Globus pallidus (tissue), 1 donor: Measurements from ENCODE around the gene HRH3.

Source experiments
- DNase-seq: peaks from one replicate; pipeline ENCODE4 v3.0.0-alpha.2; 2015; ENCODE audit warnings: low spot score

Gene HRH3

DNA sequence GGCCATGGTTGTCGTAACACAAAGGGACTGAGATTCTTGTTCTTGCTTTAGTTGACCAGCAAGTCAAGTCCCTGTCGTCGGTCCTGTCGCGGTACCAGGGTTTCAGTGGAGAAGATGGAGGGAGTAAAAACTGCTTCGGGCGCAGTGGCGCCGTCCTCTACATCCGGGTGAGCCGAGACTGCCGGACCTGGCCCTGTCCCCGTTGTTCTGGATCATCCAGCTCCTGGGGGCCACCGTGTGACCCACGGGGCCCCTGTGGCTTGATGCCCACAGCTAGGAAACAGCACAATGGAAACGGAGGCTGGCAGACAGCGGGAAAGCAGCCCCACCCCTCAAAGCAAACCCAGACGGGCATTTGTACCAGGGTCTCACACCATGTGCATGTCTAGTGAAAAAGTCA lies 22.3 kb downstream of the HRH3 start:
- no peak for DNase-seq

DNA sequence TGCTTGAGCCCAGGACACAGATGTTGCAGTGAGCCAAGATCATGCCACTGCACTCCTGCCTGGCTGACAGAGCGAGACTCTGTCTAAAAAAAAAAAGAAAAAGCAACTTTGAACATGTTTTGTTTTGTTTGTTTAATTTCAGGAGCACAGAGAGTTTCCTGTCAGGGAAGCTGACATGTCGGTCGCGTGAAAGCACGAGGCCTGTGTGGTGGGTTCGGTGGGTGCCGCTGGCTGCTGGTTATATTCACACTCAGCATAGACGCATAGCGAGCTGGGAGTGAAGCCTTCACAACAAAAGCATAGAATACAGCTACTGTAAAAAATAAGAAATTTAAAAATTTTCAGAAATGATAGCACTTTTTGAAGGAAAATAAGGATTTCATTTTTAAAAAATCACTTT lies 22.8 kb downstream of the HRH3 start:
- DNase-seq, result no peak

DNA sequence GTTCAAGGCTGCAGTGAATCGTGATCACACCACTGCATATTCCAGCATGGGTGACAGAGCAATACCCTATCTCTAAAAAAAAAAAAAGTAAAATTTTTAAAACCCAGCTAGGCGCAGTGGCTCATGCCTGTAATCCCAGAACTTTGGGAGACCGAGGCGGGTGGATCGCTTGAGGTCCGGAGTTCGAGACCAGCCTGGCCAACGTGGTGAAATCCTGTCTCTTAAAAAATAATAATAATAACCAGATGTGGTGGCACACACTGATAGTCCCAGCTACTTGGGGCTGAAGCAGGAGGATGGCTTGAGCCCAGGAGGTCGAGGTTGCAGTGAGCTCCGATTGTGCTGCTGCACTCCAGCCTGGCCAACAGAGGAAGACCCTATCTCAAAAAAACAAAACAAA lies 23.8 kb downstream of the HRH3 start:
- no peak for DNase-seq

DNA sequence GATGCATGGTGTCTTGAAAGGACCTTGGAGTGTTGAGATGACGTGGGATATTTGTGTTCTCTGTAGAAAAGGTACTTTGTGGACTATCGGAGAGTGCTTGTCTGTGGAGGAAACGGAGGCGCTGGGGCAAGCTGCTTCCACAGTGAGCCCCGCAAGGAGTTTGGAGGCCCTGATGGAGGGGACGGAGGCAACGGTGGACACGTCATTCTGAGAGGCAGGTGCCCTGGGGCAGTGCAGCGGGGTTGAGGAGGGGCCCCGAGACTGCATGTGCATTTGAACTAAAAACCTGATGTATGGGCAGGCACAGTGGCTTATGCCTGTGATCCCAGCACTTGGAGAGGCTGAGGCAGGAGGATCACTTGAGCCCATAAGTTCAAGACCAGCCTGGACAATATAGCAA lies 24.3 kb downstream of the HRH3 start:
- DNase-seq, result no peak

DNA sequence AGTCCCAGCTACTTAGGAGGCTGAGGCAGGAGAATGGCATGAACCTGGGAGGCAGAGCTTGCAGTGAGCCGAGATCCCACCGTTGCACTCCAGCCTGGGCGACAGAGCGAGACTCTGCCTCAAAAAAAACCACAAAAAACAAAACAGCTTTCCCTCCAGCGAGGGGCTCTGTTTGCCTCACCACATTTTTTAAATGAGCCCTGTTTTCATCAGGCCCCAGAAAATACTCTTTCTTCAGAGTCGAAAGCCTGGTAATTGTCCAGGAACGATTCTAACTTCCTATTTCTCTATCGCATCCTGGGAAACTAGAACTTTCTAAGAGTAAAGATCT lies 25.0 kb downstream of the HRH3 start:
- DNase-seq, result no peak

DNA sequence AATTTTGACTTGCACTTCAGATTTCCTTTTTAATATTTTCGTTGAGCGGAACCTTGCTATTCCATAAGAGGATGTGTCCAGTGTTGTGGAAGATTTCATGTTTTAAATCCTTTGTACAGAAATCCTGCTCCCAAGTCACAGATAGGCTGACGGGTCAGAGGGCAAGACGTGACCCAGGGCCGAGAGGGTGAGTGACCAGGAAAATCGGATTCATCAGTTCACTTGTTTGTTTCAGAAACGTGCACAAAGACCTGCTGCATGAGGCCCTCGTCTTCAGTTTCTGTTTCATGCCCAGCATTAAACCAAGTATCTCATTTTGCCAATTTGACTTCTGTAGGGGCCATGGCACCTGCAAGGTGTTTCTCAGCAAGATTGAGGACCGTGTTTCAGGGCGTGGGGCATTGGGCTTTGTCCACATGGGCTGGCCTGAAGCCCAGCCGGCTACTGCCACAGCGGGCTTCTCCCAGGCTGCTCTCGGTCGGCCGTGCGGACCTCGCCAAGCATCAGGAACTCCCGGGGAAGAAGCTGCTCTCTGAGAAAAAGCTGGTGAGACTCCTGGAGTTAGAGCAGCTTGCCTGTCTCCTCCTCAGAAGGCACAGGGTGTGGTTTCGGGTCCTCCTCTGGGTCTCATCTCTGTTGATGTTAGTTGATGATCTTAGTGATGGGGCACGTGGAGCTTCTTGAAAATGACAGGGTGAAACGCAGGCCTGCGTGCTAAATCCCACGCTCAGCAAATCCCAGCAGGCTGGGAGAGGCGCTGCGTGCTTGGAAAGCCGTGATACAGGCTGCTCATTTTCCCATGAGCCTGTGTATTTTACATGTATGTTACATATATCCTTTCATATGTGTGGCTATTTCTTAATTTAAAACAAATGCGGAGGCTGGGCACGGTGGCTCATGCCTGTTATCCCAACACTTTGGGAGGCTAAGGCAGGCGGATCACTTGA lies 26.7 kb downstream of the HRH3 start:
- no peak for DNase-seq

DNA sequence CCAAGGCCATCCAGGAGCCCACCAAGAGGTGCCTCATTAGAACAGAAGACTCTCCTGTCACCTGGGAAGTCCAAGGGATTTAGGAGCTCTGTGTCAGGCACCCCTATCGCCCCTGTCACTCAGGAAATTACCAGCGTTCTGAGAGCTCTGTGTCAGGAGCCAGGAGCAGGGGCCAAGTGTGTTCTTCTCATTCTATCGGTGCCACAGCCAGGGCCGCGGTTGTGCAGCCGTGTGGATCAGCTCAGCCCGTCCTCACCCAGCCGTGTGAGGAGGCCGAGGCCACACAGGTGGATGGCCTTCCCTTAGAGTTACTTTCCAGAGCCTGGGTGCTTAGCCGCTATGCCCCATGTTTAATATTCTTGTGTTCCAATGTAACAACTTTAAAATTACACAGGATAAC lies 27.4 kb downstream of the HRH3 start:
- DNase-seq, result no peak

DNA sequence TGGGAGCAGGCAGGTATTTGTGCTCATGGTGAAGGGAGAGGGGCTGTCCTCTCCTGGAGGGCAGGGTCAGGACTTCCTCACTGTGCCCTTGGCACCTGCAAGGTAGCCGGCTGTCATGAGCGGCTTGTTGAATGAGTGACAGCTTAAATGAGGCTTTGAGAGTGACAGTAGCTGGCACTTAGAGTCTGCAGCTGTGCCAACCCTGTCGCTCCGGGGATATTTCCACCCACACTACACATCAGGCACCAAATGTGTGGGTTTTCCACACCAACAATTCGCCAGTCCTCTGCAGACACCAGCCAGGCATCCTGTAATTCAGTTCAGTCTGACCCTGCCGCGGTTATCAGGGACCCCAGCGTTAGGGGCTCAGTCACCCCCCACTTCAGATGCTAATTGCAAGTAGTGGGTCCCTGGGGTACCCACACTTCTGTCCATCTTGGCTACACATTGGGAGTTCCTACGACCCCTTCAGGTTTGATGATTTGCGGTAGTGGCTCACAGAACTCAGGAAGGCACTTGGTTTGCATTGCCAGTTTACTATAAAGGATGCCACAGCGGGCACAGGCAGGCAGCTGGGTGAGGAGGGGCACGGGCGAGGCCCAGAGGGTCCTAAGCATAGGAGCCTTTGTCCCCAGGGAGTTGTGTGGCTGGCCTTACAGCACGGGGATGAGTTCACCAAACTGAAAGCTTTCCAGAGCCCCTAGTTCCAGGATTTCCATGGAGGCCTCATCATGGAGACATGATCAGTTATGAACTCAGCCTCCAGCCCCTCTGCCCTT lies 28.1 kb downstream of the HRH3 start:
- DNase-seq, result no peak

DNA sequence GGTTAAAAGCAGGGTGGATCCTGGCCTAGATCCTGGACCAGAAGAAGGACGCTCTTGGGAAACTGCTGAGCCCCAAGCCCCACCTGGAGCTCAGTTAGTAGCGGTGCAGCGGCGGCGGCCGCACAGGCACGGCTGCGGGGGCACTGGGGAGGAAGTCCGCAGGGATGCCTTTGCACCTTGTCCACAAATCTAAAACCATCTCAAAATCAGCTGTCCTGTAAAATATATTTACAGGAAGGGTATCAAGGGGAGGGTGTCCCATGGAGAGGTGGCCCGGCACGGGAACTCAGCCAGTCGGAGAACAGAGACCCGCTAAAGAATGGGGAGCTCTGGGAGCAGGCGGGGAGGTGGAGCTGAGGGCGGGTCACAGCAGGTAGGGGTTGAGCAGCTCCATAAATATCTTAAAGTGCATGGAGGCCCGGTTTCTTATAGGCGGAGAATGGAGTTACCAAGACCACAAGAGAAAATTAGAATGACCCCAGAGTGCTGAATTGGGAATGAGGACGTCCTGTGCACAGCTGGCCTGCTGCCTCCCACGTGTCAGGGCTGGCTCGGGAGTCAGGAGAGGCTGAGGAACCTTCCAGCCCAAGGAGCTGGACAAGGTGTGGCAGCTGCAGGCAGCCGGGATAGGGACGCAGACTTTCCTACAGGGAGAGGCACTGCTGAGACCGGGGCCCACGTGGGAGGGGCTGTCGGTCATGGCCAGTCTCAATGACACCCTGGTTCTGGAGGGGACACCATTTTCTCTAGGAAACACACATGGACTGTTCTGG lies 29.3 kb downstream of the HRH3 start:
- no peak for DNase-seq

DNA sequence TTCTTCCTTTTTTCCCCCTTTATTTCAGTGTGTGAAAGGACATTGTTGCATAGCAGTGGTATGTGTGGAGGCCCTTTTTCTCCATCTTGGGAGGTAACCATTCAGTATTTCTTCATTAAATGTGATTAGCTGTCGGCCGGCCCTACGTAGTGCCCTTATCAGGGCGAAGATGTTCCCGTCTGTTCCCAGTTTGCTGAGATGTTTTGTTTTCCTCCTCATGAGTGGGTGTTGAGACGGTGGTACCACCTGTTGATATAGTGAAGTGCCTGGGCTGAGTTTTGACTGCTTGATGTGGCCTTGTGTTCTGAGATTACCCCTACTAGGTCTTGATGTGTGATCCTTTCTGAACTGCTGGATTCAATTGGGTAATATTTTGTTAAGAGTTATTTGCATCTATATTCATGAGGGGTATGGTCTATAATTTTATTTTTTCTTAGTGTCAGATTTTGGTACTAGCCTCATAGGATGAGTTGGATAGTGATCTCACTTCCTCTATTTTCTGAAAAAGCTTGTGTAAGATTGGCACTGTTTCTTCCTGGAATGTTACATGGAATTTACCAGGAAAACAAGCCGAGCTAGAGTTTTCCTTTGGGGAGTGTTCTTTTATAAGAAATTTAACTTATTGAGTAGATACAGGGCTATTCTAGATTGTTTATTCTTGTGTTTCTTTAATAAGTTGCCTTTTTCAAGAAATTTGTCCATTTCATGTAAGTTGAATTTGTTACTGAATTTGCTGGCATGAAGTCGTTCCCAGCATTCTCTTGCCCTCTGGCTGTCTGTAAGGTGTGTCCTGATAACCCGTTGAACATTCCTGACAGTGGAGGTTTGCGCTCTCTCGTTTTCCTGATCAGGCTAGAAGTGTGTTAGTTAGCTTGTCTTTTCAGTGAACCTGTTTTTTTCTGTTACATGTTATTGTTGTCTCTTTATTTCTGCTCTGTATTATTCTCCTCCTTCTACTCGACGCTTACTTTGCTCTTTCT lies 32.9 kb downstream of the HRH3 start:
- no peak for DNase-seq

DNA sequence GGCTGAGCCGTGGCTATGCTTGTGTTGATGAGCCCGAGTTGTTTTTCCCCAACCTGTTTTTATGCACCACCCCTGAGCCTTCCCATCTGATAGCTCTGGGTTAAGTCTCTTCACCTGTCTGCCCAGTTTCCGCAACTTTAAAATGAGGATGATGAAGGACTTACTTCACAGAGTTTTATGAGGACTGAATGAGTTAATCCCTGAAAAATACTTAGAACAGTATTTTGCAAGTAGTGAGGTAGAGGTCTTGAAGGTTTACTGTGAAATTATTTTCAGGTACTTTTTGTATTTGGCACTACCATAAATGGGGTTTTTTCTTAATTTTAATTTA lies 34.0 kb downstream of the HRH3 start:
- DNase-seq, result no peak

DNA sequence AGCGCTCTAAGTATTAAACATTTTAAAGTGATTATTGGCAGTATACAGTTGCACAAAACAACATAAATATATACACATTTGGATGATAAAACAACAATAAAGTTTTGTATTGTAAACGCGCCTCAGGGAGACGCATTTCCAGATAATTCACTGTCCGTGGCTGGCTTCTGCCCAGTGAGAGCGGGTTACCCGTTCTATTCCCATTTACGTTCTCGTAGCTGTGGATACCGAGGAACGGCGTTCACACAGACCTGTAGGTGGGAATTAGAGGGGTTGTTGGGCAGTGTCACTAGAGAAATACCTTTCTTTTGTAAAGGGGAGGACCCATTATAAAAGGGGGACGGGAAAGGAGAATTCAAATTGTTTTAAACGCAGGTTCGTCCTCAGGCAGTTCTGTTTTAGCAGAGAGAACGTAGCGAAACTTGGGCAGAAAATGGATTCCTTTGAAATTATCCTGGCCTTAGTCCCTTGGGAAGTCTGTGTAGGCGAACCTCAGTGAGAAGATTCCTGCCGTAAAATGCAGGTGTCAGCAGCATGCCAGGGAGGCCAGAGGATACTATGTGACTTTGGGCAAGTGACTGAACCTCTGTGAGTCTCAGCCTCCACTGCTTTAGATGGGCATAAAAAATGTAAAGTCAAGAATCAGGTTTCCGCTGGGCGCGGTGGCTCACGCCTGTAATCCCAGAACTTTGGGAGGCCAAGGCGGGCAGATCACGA lies 36.5 kb downstream of the HRH3 start:
- no peak for DNase-seq

DNA sequence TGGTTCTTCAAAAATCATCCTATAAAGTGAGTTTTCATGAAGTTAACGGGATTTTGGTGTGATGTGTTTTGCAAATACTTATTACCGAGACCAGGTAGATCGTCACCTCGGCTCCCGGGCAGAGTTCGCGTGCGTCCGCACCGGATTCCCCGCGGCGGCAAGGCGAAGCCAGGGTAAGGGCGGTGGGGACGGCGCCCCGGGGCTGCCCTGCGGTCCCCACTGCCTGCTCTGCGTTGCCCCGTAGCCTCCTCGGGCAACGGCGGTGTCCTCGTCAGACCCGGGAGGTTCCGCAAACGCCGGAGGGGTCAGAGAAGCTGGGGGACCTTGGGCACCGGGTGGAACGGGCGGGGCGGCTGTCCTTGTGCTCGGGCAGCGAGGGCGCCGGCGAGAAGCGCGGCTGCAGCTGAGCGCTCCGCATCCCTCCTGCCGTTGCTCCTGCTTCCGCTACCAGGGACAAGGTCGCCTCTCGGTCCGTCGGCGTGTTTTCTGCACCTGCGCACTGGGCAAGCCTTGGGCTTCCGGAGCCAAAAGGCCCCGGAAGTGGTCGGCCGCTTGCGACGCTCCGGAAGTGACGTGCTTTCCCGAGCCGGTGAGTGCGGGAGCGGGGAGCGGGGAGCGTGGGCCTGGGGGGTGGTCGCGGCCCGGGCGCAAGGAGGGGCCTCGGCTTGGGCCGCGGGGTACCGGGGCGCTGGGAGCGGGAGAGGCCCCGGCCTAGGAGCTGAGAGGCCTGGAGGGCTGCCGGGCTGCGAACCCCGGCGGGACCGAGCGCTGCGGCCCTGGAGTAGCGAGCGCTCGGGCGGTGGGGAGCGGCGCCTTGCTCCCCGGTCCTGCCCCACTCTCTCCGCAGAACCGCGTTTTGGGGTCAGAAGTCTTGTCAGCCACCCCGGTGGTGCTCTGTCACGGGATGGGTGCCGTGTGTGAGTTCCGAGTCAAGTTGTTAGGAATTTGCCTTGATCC lies 37.3 kb downstream of the HRH3 start, which contains the start of gene MTG2:
TSS of gene MTG2 (plus strand) at position 560 of the 957 bp plus-strand sequence. CDS start 10,393 bp downstream, outside the sequence.
- peak; percentile 92 for DNase-seq

DNA sequence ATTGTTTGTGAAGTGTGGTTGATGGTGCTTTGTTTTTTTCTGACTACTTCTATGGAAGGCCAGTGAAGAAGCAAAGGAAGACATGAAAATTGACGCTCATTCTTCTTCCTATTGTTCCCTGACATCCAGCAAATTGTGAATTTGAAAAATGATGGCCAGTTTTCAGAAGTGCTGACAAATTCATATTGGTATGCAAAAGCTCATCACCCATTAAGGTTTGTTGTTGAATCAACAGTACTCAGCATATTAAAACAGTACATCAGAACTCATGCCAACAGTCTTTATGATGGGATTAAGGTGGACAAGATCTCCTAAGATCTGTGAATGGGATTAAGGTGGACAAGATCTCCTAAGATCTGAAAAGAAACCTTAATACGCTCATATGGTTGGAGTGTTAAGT lies 38.3 kb downstream of the HRH3 start:
- no peak for DNase-seq

DNA sequence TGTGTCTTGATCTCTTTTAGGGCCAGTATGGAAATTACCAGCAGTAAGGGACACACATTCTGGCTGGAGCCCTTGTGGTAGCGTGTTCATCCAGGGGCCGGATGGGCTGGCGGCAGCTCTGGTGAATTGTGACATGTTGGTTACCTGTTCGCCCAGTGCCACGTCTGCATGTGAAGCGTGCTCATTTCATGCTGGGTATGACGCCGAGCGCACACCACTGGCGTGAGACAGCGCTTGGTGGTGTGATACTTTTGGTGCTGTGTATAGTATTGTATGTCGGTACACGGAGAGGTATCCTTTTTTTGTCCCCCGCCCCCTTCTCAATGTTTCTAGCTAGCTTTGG lies 40.9 kb downstream of the HRH3 start:
- DNase-seq, result no peak

DNA sequence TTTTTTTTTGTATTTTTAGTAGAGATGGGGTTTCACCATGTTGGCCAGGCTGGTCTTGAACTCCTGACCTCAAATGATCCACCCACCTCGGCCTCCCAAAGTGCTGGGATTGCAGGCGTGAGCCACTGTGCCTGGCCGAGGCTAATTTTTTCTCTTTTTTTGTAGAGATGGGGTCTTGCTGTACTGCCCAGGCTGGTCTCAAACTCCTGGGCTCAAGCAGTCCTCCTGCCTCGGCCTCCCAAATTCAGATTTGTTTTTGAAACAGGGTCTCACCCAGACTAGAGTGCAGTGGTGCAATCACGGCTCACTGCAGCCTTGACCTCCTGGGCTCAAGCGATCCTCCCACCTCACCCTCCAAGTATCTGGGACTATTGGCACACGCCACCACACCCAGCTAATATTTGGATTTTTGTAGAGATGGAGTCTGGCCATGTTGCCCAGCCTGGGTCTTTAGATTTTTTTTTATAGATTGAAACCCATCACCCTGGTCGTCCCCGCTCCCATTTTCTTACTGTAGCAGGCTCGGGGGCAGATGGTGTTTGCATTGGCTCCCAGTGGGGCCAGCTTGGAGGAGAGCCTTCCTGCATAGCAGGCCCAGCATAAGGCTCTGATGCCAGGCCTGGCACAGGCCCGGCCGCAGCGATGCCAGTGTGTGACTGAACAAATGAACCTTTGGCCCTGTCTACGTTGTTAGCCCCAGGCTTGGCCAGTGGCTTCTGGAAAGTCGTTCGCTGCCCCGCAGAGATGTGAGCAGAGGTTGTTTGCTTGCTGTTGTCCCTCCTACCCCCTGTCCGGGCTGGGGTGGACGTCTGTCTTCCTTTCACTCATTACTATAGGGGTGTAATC lies 41.5 kb downstream of the HRH3 start:
- DNase-seq, result no peak

DNA sequence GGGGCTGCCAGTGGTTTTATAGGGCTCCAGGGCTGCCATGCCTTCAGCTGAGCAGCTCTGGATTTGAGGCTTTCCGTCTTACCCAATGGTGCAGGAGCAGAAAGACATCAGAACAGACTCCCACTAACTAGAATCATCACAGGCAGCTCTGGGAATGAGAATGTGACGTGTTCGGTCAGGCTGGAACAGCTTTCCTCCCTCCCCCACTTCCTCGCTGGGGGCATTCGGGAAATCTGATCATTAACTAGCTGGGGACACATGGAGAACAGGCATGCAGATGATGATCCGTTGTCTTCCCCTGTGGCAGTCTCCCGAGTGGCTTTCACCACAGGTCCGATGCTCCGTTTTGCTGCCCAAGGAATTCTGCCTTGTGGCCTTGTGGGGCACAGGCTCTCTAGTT lies 42.8 kb downstream of the HRH3 start:
- no peak for DNase-seq

DNA sequence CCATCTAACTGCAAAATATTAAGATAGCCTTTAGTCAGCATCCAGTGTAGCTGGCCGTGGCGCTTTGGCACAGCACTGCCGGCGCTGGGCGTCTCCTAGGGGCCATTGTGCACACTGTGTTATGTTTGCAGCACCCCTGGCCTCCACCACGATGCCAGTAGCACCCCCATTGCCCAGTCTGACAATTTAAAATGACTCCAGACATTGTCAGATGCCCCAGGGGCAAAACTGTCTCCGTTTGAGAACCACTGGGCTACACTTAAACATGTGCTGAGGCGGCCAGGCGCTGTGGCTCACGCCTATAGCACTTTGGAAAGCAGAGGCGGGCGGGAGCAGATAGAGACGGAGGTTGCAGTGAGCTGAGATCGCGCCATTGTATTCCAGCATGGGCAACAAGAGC lies 43.2 kb downstream of the HRH3 start:
- no peak for DNase-seq

DNA sequence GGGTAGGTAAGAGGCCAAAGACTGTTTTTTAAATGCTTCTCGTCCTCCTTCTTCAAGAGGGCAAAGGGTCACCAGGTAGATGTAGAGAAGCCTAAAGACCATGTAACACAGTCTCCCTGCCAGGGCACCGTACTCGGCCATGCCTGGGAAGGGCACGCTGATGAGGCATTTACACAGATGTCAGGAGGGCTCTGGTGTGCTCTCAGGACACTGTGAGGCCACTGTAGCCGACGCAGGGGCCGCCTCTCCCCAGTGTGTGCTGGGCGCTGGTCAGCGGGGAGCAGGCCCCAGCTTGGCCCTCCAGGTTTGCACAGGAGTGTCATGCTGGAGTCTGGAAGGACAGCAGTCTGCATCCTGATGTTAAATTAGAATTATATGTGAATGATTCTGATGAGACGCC lies 44.4 kb downstream of the HRH3 start:
- DNase-seq, result no peak
